GM19397 (cell line): ENCODE measurements around the gene CHRND.

Source experiments
- ATAC-seq: cut with Tn5 transposase; IDR thresholded peaks from one replicate; pipeline ENCODE4 v1.9.1; 2021; ENCODE audit warnings: mild to moderate bottlenecking, moderate library complexity; ENCODE audit not compliant: unreplicated experiment

Gene CHRND

DNA sequence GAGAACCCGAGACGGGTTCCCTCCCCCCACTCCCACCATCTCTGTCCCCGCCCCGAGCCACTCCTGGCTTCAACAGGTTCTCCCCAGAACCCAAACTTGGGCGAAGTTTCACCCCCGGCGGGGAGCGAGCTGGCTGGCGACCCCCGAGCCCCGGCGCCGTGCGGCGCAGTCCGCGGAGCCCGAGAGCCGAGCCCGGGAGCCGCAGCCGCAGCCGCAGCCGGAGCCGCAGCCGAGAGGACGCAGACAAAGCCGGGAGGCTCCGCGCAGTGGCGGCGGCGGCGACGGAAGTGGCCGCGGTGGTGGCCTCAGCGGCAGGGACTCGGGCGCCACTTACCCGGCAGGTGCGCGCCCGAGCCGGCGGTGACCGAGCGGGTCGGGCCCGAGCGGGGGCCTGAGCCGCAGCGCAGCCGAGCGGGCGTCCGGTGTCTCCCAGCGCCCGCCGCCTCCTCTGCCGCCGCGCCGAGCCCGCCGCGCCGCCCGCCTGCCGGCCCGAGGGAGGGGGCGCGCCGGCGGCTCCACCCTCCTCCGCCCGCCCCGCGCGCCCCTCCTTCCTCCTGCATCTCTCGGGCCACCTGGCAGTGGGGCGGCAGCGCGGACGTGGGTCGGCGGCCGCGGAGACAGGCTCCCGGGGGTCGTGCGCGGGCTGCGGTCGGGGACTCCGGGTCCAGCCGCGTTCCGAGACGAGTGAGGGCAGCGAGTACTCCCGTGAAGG, 38.4 kb upstream of the CHRND start, which contains the start of gene ECEL1:
ECEL1 (minus strand) TSS at position 450 of the 712 bp plus-strand sequence. CDS start 1,181 bp downstream, outside the sequence.
- no peak for ATAC-seq

DNA sequence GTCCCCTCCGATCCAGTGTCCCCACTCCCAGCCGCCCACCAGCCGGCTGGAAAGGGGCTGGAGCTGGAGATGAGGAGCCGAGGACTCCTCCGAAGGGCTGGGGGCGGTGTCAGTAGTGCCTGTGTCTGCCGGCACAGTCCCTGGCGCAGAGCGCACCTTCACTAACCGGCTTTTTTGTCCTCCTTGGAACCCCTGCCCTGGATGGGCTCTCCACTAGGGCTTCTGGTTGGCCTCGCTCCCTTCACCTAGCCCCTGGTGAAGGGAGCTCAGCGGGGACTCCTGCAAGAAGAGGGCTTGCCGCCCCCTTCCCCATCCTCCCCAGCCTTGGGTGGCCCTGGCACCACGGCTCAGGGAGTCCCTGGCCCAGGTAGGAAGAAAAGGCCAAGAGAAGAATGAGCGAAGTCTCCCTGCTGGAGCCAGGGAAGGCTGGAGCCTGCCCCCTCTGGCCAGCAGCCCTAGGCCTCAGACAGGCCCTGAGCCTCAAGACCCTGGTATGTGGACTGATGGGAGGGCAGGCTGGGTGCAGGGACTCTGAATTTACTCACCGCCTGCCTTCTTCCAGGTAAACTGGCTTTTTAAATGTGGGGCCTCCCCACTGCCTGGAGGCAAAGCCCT, 37.8 kb upstream of the CHRND start:
- ATAC-seq, result no peak

GRCh38 chr2:232488721-232489300, 37.1 kb upstream of the CHRND start:
- ATAC-seq, result no peak

- no peak for ATAC-seq
Measured at GRCh38 chr2:232489516-232490220, 36.3 kb upstream of the CHRND start.

DNA sequence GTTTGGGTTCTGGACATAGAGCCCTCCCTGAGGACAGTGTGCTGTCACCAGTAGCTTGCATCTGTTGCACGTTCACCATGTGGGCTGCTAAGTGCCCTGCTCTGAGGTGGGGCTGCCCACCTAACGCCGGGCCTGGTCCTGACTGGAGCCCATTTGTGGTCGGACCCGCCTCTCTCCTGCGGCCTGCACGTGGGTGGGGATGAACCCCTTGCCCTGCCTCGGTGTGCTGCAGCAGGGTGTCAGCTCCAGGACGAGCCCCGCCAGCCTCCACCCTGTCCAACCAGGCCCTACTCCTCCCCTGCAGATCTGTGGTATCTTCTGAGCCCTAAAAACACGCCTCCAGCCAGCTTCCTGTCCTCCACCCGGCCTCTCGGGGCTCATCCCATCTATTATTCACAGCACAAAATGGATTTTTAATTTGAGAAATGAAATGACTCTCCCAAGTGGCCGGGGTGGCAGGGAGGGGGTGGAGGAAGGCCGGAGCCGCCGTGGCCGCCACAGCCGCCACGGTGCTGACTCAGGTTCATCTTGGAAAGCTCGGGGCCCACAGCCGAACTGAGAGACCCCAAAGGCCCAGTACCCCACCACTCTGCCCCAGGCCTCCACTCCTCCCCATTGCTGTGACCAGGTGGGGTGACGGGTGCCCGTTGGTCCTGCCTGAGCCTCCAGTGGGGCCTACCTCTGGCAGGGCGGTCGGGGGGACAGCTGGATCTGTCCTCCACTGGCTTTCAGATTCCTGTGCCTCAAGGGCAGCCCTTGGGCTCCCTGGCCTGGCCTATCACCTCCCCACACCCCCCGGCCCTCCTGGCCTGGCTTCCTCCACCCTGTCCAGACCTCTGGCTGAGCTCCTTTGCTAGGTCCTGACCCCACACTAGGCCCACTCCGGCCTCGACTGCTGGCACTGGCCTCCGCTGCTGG, 35.5 kb upstream of the CHRND start:
- ATAC-seq, result no peak

- ATAC-seq, result no peak
Measured at GRCh38 chr2:232491139-232491780, 34.7 kb upstream of the CHRND start.

DNA sequence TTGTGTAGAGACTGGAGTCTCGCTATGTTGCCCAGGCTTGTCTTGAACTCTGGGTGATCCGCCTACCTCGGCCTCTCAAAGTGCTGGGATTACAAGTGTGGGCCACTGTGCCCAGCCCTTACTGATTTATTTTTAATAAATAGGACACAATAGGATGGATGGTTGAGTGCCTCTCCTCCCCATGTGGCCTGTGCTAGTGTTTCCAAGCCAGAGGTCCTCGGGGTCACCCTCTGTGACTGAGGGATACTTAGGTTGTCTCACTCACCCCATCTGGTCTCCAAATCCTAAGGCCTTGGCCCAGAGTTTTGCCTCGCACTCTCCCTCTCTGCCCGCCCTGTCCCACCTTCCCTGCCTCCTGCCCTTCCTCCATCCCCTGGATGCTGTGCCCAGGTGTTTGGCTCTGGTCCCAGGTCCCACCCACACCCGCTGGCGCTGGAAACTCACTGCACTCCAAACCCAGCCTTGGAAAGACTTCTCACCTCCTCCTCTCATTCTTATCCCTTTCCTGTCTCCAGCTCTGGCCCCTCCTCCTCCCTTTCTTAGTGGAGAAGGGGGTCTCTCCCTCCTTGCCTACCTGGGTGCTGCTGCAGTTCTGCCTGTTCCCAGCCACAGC, 33.6 kb upstream of the CHRND start:
- ATAC-seq, result no peak

DNA sequence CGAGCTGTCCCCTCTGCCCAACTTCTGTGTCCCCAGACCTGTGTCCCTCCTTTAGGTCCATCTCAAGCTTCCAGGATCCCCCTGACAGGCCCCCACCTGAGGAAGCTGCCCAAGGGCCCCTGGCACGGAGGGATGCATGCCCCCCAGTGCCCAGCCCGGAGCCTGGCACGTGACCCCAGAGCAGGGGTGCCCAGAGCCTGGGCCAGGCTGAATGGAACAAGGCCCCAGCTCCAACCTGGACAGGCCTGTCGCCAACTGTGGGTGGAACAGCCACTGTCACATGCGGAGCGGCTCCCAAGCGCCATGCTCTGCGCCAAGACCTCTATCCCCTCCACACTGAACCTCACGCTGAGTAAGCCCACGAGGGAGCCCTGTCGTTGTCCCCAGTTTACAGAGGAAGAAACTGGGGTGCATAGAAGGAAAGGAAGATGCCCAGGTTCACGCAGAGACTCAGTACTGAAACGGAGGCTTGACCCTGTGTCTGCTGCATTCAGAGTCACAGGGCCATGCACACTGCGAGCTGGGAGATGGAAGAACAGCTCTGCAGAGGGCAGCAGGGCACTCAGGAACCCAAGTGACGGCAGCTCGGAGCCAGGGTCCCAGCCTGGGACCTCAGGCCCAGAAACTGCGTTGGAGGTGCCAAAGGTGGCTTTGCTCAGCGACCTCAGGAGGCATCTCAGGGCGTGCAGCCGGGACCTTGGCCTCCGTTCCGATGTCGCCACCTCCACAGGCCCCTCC, 32.8 kb upstream of the CHRND start:
- ATAC-seq, result no peak

DNA sequence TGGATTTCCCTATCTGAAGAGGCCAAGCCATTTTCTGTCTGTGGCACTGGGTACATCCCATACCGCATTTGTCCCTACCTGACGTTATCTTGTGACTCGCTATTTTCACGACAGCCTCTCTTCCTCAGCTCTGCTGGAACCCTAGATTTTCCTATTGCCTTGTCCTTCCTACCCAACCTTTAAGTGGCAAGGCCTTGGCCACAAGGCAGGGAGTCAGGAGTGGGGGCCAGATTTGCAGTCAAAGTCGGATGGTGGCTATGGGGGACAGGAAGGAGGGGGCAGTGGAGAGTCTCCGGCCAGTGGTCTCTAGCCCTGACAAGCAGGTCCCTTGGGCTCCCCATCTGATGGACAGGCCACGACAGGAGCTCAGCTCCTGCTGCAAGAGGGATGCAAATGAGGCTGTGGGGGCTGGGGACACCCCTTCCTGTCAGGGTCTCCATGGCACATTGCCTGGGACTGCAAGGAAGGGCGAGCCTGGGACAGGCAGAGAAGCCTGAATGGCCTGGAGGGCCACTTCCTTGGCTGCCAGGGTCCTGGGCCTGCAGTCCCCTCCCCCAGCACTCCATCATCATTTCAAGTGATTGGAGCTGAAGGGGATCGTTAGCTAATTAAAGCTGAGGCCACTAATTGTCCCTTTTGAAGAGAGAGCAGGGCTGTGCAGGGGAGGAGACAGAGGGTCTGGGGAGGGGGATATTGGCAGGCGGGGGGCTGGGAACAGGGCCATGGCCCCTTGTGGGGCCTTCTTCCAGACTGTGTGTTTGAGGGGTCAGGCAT, 32.1 kb upstream of the CHRND start:
- ATAC-seq, result no peak

- no peak for ATAC-seq
Measured at GRCh38 chr2:232494542-232494941, 31.4 kb upstream of the CHRND start.

DNA sequence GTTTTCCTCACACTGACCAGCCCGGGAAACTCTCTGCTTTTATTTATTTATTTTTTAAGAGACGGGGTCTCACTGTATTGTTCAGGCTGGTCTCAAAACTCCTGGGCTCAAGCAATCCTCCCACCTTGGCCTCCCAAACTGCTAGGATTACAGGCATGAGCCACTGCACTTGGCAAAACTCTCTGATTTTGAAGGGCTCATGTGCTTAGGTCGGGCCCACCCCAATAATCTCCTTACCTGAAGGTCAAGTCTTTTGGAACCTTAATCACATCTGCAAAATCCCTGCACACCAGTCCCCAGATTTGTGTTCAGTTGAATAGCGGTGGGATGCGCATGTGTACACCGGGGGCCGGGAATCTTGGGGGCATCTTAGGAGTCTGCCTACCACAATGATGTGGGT, 30.7 kb upstream of the CHRND start:
- ATAC-seq, result no peak

DNA sequence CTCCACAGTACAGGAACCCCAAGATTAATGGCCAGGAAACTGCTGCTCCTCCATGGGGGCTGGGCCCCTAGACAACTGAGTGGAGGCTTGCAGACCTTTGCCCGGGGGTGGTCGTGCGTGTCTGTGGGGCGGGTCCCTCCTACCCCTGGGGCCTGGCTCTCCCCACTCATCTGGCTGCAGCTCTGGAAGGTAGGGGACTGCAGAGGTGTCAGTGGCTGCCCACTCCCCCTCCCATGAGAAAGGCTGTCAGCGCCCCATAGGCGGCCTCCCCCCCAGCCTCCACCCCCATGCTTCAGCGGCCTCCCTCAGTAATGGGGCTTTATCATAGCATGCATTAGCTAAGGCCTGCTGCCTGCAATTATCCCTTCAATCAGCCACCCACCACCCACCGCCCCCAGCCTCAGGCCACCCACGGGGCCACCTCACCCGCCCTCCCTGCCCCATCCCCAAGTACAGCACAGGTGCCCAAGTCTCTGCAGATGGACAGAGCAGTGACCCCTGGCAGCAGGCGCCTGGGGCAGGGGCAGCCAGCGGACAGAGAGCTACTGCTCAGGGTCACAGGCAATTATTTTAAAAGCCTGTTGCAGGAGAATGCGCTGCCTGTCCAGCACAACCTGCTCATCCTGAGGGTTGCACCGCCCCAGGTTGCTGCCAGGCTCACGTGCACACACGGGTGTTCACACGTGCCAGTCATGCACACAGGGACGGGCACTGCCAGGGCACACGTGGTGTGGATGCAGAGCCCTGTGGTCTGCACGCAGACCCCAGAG, 29.3 kb upstream of the CHRND start:
- no peak for ATAC-seq

GRCh38 chr2:232497348-232497747, 28.6 kb upstream of the CHRND start:
- ATAC-seq, result no peak

DNA sequence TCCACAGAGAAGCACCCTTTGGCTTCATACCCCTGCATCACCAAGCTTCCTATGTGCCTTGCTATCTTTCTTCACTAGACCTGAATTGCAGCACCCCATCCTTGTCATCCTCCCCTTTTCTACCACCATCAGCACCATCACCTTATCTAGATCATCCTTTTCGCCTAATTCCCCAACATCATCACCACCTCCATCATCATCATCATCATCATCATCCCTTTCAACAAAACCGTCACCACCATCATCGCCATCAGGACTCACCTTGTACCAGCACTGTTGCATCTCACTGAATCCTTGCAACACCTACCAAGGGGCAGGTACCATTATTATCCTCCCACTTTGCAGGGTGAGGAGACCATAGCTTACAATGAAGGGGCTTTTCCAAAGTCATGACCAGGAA, 27.5 kb upstream of the CHRND start:
- no peak for ATAC-seq

DNA sequence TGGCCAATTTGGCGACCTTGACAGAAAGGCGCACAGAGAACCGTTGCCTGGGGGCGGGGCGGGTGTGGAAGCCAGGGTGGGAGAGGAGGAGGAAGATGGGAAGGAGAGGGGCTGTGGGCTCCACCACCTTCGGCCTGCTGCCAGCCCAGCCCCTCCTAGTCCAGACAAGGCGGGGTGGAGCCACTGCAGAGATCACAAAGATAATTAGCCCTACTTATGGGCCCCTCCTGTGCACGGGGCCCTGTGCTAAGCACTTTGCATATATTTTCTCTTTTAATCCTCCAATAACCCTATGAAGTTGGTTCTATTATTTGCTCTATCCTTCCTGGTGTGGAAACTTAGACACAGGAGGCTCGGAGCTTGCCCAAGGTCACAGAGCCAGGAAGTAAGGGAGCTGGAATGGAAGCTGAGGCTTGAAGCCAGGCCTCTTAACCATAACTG, 24.6 kb upstream of the CHRND start:
- no peak for ATAC-seq

DNA sequence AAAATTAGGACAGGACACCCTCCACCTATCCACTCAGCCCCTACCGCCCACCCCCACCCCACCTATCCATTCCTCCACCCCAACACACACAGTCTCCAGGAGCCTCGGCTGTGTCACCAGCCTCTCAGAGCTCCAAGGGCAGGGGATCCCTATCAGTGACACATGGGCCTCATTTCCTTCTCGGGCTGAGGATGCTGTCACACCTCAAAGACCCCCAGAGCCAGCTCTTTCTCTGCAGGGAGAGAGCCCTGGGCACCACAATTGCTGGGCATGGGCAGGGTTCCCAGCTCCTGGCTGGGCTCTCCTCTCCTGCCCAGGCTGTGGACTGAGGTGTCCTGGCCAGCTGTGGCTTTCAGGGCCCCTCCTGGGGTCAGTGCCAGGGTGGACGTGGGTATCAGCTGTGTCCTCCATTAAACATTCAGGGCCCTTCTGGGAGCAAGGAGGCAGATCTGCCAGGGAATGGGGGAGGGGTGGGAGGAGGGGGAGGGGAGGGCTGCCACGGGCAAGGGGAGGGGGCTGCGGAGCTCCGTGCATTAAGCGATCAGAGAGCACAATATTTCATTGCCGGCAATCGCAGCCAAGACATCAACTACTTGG, 24.1 kb upstream of the CHRND start:
- no peak for ATAC-seq

DNA sequence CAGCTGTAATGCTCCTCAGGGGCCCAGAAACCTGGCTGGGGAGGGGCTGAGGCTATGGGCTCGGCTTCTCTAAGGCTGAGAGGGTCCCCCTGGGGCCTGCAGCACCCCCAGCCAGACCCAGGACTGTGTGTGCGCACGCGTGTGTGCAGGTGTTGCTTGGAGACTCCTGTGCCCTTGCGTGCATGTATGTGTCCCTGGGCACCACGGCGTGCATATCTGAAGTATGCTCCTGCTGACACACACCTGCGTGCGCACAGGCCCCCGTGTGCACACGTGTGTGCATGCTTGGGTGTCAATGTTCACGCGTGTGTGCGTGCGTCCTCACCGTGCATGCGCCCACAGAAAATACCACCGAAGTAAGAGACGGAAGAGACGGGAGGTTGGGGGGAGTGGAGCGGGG, 23.4 kb upstream of the CHRND start:
- ATAC-seq, result no peak
